HG03135 (cell line): ENCODE measurements around the gene TPST2.
"Not testable (repeated sequence)": the region's sequence is repeated elsewhere in the genome, so short reads cannot be mapped to it uniquely, and the experiment has no call there.

Experiments
- ATAC-seq: cut with Tn5 transposase; IDR thresholded peaks from one replicate; pipeline ENCODE4 v1.9.1; 2021; ENCODE audit warnings: mild to moderate bottlenecking, moderate library complexity; ENCODE audit not compliant: unreplicated experiment

TPST2 gene

DNA sequence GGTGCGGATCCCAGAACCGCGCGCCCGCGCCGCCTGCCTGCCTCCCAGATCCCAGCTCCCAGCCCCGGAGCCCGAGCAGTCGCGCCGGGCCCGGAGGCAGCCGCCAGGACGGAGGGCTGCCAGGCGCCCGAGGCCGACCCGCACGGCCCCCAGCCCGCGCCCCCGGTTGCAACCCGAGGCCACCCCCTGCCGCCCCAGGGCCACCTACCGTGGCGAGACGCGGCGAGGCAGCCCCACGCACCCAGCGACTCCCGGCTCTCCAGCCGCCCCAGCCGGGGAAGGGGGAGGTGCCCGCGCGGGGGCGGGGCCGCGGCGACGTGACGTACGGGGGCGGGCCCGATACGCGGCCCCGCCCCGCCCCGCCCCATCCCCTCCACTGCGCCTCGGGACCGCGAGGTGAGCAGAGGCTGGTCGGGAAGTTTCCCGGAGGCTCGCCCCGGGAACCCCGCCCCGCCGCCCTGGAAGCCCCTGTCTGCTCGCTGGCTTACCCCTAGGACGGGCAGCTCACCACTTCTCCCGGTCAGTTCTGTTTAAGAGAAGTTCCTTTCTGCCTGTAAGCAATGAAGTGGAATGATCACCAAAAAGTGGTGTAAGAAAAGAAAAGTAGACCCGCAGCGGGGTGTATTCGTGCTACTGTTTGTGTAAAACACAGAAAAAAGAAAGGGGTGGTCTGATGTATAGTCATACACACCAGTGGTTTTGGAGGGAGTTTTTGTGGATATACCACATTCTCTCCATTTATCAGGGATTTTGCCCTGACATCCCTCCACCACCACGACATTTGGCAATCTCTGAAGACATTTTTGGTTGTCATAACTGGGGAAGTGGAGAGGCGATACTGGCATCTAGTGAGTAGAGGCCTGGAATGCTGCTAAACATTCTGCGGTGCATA, at the start of gene TPST2:
TPST2 (minus strand) TSS at position 288 of the 892 bp plus-strand sequence. CDS start 48,502 bp downstream, outside the sequence.
- peak; percentile 65 for ATAC-seq

GRCh38 chr22:26636296-26636695, 46.4 kb upstream of the TPST2 start:
- no peak for ATAC-seq

GRCh38 chr22:26635117-26635516, 45.2 kb upstream of the TPST2 start:
- no peak for ATAC-seq

DNA sequence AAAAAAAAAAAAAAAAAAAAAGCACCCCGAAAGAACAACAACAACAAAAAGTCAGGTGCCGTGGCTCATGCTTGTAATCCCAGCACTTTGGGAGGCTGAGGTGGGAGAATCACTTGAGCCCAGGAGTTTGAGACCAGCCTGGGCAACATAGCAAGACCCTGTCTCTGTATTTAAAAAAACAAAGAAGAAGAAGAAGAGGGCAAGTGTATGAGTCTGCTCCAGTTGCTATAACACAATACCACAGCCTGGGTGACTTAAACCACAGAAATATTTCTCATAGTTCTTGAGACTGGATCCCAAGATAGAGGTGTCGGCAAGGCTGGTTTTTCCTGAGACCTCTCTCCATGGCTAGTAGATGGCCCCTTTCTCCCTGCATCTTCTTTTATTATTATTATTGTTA, 44.3 kb upstream of the TPST2 start:
- no peak for ATAC-seq

DNA sequence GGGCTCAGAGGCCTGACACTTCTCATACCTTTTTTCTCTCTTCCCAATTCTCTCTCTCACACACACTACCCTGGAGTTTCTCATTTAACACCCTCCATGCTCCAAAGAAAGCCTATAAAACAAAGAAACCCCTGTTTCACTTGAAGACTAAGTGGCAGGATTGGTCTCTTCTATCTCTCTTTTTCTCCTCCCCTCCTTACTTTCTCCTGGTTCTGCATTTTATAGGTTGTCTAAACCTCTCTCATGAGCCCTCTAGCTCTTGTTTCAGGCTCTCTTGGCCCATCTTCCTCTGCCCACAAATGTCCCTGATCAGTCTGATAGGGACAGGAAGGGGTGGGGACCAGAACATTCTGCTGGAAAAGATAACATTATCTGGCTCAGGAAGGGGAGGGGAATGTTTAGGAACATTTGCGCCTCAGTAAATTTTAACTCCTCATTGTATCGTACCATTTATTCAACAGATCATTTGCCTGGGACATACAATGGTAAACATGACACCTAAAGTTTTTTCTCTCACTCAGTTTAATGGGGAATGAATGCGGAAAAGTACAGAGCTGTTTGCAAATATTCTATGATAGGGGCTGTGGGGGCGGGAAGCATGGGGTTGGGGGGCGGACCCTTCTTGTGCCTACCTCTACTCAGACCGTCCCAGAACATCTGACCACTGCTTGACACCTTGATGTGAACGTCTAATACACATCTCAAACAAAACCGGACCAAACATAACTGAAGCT, 42.7 kb upstream of the TPST2 start:
- ATAC-seq = no peak

- ATAC-seq = no peak
Measured at GRCh38 chr22:26631282-26631681, 41.4 kb upstream of the TPST2 start.

DNA sequence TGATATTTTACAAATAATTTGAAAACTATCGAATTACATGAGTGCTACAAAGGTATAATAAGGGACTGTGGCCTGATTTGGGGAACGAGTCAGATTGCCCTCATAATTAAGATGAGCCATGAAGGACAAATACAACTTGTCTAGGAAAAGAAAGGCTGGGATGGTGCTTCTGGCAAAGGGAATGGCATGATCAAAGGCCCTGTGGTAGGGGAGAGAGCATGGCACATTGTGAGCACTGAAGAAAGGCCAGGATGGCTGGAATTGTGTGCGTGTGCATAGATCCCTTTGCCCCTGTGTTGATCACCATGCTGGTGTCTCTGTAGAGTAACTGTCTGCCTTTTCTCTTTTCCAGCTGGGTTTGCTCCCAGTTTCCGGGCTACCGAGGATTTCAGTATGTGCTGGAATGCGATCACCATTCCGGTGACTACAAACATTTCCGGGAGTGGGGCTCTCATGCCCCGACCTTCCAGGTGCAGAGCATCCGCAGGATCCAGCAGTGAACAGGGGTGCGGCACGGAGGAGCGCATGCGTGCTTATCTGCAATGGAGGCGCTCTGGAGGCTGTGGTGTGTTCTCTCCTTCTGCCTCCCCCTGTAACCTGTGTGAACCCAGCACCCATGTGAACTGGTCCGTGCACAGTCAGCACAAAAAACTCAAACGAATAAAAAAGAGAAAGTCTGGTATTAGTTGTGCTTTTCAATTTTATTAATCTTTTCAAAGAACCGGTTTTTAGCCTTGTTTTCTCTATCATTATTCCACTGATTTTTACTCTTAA, 40.2 kb upstream of the TPST2 start:
- ATAC-seq = no peak

DNA sequence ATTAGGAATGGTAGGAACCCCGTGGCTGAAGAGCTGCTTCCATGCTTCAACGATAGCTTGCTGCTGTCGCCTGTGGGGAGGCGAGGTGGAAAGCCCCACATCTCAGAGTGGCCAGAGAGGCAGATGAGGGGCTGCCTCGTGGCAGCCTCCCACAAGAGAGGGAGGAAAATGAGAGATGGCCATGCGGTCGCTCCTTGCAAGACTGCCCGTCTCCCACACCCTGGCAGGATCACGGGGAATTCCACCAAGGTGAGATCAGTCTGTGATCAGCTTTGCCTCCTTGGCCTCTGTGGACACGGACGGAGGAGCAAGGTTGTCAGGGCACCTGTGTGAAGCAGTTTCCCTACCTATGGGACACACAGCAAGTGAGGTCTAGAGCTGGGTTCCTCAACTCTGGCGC, 34.9 kb upstream of the TPST2 start:
- no peak for ATAC-seq

DNA sequence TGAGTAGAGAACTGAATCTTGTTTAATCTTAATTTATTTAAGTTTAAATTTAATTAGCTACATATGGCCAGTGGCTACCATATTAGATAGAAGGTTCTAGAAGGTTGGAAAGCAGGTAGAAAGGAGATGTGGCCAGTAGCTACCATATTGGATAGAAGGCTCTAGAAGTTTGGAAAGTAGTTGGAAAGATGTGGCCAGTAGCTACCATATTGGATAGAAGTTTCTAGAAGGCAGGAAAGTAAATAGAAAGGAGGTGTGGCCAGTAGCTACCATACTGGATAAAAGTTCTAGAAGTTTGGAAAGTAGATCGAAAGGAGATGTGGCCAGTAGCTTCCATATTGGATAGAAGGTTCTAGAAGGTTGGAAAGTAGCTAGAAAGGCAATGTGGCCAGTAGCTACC, 34.1 kb upstream of the TPST2 start:
- no peak for ATAC-seq

DNA sequence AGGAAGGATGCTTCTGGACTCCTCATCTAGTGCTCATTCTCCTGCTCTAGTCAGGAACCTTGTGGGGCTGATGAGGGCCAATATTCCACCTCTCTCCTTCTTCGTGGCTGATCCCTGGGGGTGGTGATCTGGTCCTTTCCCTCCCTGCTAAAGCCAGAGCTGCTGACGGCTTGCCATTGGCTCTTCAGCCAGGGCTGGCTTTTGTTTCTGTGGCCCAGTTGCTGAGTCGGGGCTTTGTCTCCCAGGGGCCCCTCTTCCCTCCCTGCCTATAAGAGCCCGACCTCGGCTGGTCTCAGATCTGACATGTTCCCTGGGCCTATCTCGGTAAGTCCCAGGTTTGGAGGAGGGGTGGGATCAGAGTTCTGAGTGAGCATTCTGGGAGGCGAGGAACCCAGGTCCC, 31.7 kb upstream of the TPST2 start, which contains the start of gene CRYBA4:
CRYBA4 (plus strand) TSS at position 301 of the 400 bp plus-strand sequence. CDS start 634 bp downstream, outside the sequence.
- ATAC-seq = no peak

- no peak for ATAC-seq
Measured at GRCh38 chr22:26620197-26620596, 30.3 kb upstream of the TPST2 start.

DNA sequence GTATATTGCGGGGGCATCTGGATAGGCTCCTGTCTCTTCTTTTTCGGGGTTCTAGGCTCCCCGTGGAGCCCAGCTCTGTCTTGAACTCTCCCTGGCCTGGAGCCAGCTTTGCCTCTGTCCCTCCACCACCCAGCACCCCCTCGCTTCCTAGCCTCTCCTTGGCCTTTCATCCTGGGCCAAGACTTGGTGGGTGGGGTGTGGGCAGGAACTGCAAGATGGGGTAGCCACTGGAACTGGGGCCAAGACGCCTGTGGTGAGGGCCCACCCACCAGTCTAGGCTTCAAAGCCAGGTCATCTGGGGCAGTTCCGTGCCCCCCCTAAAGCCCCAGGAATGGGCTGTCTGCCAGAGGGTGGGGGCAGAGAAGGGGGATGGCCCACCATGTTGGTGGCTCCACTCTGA, 29.6 kb upstream of the TPST2 start:
- no peak for ATAC-seq

GRCh38 chr22:26618455-26618854, 28.5 kb upstream of the TPST2 start:
- ATAC-seq = no peak

- ATAC-seq = no peak
Measured at GRCh38 chr22:26617271-26618199, 27.6 kb upstream of the TPST2 start, which contains the start of gene CRYBB1. CRYBB1 (minus strand) TSS chr22:26618027; CDS start chr22:26616319, 1,708 bp downstream.

DNA sequence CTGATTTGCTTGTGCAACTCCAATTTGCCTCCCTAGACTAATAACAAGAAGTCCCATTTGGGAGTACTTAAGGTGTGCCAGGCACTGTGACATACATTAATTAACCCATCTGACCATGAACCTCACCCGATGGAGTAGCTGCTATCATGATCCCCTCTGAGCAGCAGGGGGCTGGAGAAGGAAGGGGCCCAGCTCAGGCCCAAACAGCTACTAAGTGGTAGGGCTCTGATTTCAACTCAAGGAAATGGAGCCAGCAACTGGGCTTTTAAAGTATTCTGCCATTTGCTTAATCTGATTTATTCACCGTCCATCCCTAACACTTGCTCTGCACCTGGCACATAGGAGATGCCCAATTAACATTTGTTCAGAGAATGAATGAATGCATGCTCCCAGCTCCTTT, 26.7 kb upstream of the TPST2 start:
- ATAC-seq = no peak

GRCh38 chr22:26615830-26616435, 26.0 kb upstream of the TPST2 start:
- no peak for ATAC-seq

DNA sequence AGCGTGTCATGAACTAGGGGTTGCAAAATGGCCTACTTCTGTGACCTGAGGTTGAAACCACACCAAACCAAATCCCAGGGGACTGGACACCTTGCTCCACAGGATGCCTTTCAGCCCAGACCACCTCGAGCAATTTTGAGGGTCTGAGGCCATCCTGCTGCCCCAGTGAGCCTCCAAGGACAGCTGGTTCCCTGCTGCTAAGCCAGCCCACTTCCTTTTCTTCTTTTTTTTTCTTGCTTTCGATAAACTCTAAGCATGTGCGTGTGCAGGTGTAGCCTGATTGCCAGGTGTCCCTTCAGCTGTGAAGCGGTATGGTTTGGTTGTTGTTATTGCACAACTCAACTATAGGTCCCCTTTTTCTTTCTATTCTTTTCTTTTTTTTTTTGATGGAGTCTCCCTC, 25.2 kb upstream of the TPST2 start:
- peak; percentile 50 for ATAC-seq

DNA sequence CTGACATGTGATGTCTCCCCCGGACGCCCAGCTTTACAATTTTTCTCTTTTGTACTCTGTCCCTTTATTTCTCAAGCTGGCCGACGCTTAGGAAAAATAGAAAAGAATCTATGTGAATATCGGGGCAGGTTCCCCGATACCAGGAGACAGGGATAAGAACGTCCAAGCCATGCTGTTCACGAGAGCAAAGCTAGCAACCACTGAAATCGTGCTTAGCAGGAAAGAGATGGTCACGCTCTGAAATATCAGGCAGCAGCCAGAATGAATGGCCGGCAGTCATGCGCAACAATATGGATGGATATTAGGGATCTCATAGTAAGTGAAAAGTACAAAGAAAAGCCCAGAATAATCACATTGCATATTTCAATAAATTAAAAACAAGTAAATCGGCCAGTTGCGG, 24.4 kb upstream of the TPST2 start:
- ATAC-seq = no peak

DNA sequence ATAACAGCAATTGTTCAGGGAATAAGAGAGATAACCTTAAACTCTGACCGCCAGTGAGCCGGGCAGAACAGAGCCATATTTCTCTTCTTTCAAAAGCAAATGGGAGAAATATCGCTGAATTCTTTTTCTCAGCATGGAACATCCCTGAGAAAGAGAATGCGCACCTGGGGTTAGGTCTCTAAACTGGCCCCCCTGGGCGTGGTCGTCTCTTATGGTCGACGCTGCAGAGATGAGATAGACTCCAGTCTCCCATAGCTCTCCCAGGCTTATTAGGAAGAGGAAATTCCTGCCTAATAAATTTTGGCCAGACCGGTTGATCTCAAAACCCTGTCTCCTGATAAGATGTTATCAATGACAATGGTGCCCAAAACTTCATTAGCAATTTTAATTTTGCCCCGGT, 23.8 kb upstream of the TPST2 start:
- ATAC-seq = not testable (repeated sequence)

- no peak for ATAC-seq
Measured at GRCh38 chr22:26612652-26613051, 22.7 kb upstream of the TPST2 start.
